C4-2B (cell line): Measurements from ENCODE around the gene PRKCD.

Experiments used
- CTCF ChIP-seq: fragments of 450-650 bp; conservative IDR thresholded peaks from 2 replicates; pipeline ENCODE4 v1.5.1; 2017; ENCODE audit warnings: mild to moderate bottlenecking
- ZFX ChIP-seq: fragments of 450-650 bp; IDR thresholded peaks from 2 replicates; pipeline ENCODE4 v1.6.1; 2017

- TF ChIP-seq CTCF (no peak), ZFX (no peak)
Measured at GRCh38 chr3:53164911-53165310, 3.9 kb downstream of the PRKCD start.
